Endodermal cell (in vitro differentiated cells): Measurements from ENCODE around the gene NENF. TPM values are rescaled to one million over a fixed set of nuclear protein-coding genes. Genes with fewer than 3 reads are reported as not detected.
"Not testable (repeated sequence)": the region's sequence is repeated elsewhere in the genome, so short reads cannot be mapped to it uniquely, and the experiment has no call there.

Experiments used
- DNase-seq: peaks from one replicate; pipeline ENCODE4 v3.0.0-alpha.2; 2017
- H3K27ac ChIP-seq: 2 replicates; pipeline ENCODE4 v1.5.1; 2013; ENCODE audit warnings: mild to moderate bottlenecking, low read depth, low read length, moderate library complexity
- H3K27me3 ChIP-seq: 2 replicates; pipeline ENCODE4 v1.6.1; 2013; ENCODE audit warnings: mild to moderate bottlenecking, low read length, moderate library complexity; ENCODE audit not compliant: insufficient read depth, control insufficient read depth, poor library complexity, severe bottlenecking
- H3K36me3 ChIP-seq: 2 replicates; pipeline ENCODE4 v1.7.0; 2013; ENCODE audit warnings: mild to moderate bottlenecking, low read length, moderate library complexity; ENCODE audit not compliant: control insufficient read depth, insufficient read depth
- H3K4me1 ChIP-seq: one replicate; pipeline ENCODE4 v1.7.0; 2013; ENCODE audit warnings: low read length; ENCODE audit not compliant: control insufficient read depth, insufficient read depth
- H3K4me3 ChIP-seq: 2 replicates; pipeline ENCODE4 v1.5.1; 2013; ENCODE audit warnings: mild to moderate bottlenecking, low read length, moderate library complexity
- H3K9ac ChIP-seq: 2 replicates; pipeline ENCODE4 v1.6.1; 2013; ENCODE audit warnings: mild to moderate bottlenecking, low read length, moderate library complexity; ENCODE audit not compliant: poor library complexity, severe bottlenecking; ENCODE audit errors: extremely low read depth
- H3K9me3 ChIP-seq: 2 replicates; pipeline ENCODE4 v1.6.1; 2013; ENCODE audit warnings: mild to moderate bottlenecking, low read length, moderate library complexity; ENCODE audit not compliant: control insufficient read depth
- H3K27ac Mint-ChIP-seq: 2 replicates; pipeline ENCODE4 v1.8.0; 2020; ENCODE audit warnings: mixed read lengths
- H3K27me3 Mint-ChIP-seq: 2 replicates; pipeline ENCODE4 v1.8.0; 2021; ENCODE audit warnings: mild to moderate bottlenecking, mixed read lengths; ENCODE audit not compliant: insufficient read depth
- H3K36me3 Mint-ChIP-seq: 2 replicates; pipeline ENCODE4 v1.8.0; 2020; ENCODE audit warnings: low read depth, mixed read lengths
- H3K4me1 Mint-ChIP-seq: 2 replicates; pipeline ENCODE4 v1.8.0; 2020; ENCODE audit warnings: mixed read lengths
- H3K4me3 Mint-ChIP-seq: 2 replicates; pipeline ENCODE4 v1.8.0; 2020; ENCODE audit warnings: mild to moderate bottlenecking, moderate library complexity, mixed read lengths
- H3K9me3 Mint-ChIP-seq: 2 replicates; pipeline ENCODE4 v1.8.0; 2020; ENCODE audit warnings: mild to moderate bottlenecking, mixed read lengths
- WGBS, 2 experiments: methylation state at CpG; one replicate each; pipeline versions ENCODE4 v1.1.5 to v1.1.7; 2013; ENCODE audit warnings: missing lambda C conversion rate in 2 of 2, mixed read lengths in 1 of 2; ENCODE audit not compliant: insufficient coverage in 1 of 2, insufficient read length in 1 of 2; 5-methylcytosine and 5-hydroxymethylcytosine counted together
- total RNA-seq, 2 donors: library from RNA; stranded (reverse); fragmentation: NEBNext Ultra II Directional in 1 of 2; extraction: Animal tissue kit (Norgen Biotek cat#: 25700) in 1 of 2; gene quantifications; 2 replicates in 1 of 2; 3 replicates in 1 of 2; pipeline ENCODE4 v1.2.1, GENCODE V29; 2021
- TF ChIP-seq, protein P1 (sequence below): fragments of 200-600 bp; sonication (generic); conservative IDR thresholded peaks from 2 replicates; pipeline ENCODE4 v1.5.0; 2021; ENCODE audit warnings: antibody characterized with exemption, mild to moderate bottlenecking

Gene NENF
- total RNA-seq, 2 donors from 2014 or later: 27.0 to 35.3 TPM

GRCh38 chr1:212477680-212478466 is 45.2 kb downstream of the NENF start:
- Mint-ChIP-seq H3K9me3 (no peaks in the 10 kb centered on the region), H3K36me3 (no peaks in the 10 kb centered on the region), H3K4me1 (peaks cover 16% of the 10 kb centered on the region), H3K4me3 (no peak overlapping the region), H3K27me3 (peaks cover 3% of the 10 kb centered on the region), H3K27ac (no peak overlapping the region)
- Histone ChIP-seq H3K36me3 (no peaks in the 10 kb centered on the region), H3K4me1 (no peaks in the 10 kb centered on the region), H3K9ac (no peak overlapping the region), H3K27me3 (no peaks in the 10 kb centered on the region), H3K4me3 (no peak overlapping the region), H3K9me3 (no peaks in the 10 kb centered on the region), H3K27ac (no peak overlapping the region)
- no peak for DNase-seq
- 88% methylated on average over 6 to 8 of the region's 8 CpGs for WGBS, 2 experiments
- TF ChIP-seq, protein P1, sequence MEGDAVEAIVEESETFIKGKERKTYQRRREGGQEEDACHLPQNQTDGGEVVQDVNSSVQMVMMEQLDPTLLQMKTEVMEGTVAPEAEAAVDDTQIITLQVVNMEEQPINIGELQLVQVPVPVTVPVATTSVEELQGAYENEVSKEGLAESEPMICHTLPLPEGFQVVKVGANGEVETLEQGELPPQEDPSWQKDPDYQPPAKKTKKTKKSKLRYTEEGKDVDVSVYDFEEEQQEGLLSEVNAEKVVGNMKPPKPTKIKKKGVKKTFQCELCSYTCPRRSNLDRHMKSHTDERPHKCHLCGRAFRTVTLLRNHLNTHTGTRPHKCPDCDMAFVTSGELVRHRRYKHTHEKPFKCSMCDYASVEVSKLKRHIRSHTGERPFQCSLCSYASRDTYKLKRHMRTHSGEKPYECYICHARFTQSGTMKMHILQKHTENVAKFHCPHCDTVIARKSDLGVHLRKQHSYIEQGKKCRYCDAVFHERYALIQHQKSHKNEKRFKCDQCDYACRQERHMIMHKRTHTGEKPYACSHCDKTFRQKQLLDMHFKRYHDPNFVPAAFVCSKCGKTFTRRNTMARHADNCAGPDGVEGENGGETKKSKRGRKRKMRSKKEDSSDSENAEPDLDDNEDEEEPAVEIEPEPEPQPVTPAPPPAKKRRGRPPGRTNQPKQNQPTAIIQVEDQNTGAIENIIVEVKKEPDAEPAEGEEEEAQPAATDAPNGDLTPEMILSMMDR: no peak

GRCh38 chr1:212478467-212479025 is 45.8 kb downstream of the NENF start:
- peaks cover 16% of the 10 kb centered on the region for H3K4me1 Mint-ChIP-seq
- Histone ChIP-seq H3K9me3 (no peaks in the 10 kb centered on the region), H3K4me1 (no peaks in the 10 kb centered on the region), H3K36me3 (no peaks in the 10 kb centered on the region), H3K4me3 (no peak overlapping the region), H3K9ac (no peak overlapping the region), H3K27ac (no peak overlapping the region), H3K27me3 (no peaks in the 10 kb centered on the region)
- no peak for DNase-seq
- TF ChIP-seq, protein P1: no peak
- no peaks in the 10 kb centered on the region for H3K36me3 Mint-ChIP-seq
- H3K27me3 Mint-ChIP-seq: peaks cover 3% of the 10 kb centered on the region
- H3K4me3 Mint-ChIP-seq: no peak overlapping the region
- H3K27ac Mint-ChIP-seq: no peak overlapping the region
- no peaks in the 10 kb centered on the region for H3K9me3 Mint-ChIP-seq
- WGBS, 2 experiments: 94 to 97% methylated on average over 12 of the region's 12 CpGs

GRCh38 chr1:212479188-212479587 is 46.5 kb downstream of the NENF start:
- Histone ChIP-seq H3K4me1 (no peaks in the 10 kb centered on the region), H3K27me3 (no peaks in the 10 kb centered on the region), H3K27ac (no peak overlapping the region), H3K9me3 (no peaks in the 10 kb centered on the region), H3K9ac (no peak overlapping the region), H3K36me3 (no peaks in the 10 kb centered on the region), H3K4me3 (no peak overlapping the region)
- H3K4me1 Mint-ChIP-seq: peaks cover 16% of the 10 kb centered on the region
- TF ChIP-seq, protein P1: no peak
- H3K27me3 Mint-ChIP-seq: peaks cover 3% of the 10 kb centered on the region
- DNase-seq: no peak
- no peak overlapping the region for H3K4me3 Mint-ChIP-seq
- WGBS, 2 experiments: 90% methylated on average over 7 of the region's 7 CpGs
- no peaks in the 10 kb centered on the region for H3K9me3 Mint-ChIP-seq
- no peak overlapping the region for H3K27ac Mint-ChIP-seq
- H3K36me3 Mint-ChIP-seq: no peaks in the 10 kb centered on the region

GRCh38 chr1:212480711-212481437 is 48.2 kb downstream of the NENF start:
- not testable (repeated sequence) for DNase-seq, H3K36me3 Mint-ChIP-seq, H3K9me3 Mint-ChIP-seq, H3K4me3 ChIP-seq, H3K27me3 Mint-ChIP-seq, H3K4me3 Mint-ChIP-seq, H3K36me3 ChIP-seq, H3K27ac ChIP-seq, H3K27ac Mint-ChIP-seq, H3K27me3 ChIP-seq, H3K4me1 ChIP-seq, H3K9ac ChIP-seq, H3K9me3 ChIP-seq
- 93 to 96% methylated on average over 11 of the region's 11 CpGs for WGBS, 2 experiments
- peaks cover 23% of the 10 kb centered on the region for H3K4me1 Mint-ChIP-seq
